Measurements from ENCODE around the gene ANO2. TPM values are rescaled to one million over a fixed set of nuclear protein-coding genes. Genes with fewer than 3 reads are reported as not detected.

Gene ANO2
- polyA plus RNA-seq, 1 experiment = 0.09 TPM

Small RNAs within 50 kb of the gene (small RNA-seq; reads per million reads assigned to genes)
- not detected for gene AC137627.1 (ENCODE audit: insufficient read length, low read depth)

Other genes starting within 250 kb of the ANO2 start
- 0.22 and 0.35 TPM in 2 replicates for gene VWF, start 179.4 kb upstream of the ANO2 start, polyA plus RNA-seq (2011; rRNA removed)